GM12892 (cell line): ENCODE measurements around the gene FOXB1.

Experiments
- POLR2A ChIP-seq: IDR thresholded peaks from 2 replicates; pipeline ENCODE4 v1.6.1; 2011; ENCODE audit warnings: low read depth, low read length, control low read depth
- POLR2AphosphoS5 ChIP-seq: IDR thresholded peaks from 2 replicates; pipeline ENCODE4 v1.6.1; 2011; ENCODE audit warnings: low read depth, low read length, control low read depth

DNA sequence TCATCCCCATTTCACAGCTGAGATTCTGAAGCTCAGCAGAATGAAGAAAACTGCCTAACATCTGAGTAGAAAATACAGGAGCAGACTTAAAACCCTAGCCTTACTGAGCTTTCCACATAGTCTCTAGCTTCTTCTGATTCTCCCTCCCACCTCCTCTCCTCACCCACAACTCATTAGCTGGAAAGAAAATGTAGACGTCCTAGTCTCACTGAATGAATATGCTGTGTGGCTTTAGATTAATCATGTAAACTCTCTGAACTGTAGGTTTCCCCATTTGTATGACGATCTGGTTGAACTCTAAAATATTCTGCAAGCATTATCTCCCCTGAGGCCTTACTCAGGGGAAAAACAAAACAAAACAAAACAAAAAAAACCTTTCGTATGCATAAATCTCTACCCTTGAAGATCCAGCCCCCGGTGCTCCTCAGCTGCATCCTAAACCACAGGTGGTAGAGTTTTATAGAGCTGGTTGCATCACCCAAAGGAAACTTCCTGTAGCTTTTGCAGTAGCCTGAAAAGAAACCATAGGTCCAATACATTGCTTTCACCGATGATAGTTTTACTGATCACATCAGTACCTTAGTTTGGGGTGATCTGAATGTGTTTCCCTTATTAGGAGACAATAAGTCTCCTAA lies 40.6 kb downstream of the FOXB1 start:
- TF ChIP-seq POLR2AphosphoS5: no peak
- no peak for TF ChIP-seq POLR2A
